HG02642 (cell line): ENCODE data around the gene C6.

Source experiments
- ATAC-seq: cut with Tn5 transposase; IDR thresholded peaks from one replicate; pipeline ENCODE4 v1.9.1; 2021; ENCODE audit warnings: mild to moderate bottlenecking; ENCODE audit not compliant: unreplicated experiment, poor library complexity

Gene C6

GRCh38 chr5:41143131-41143901 is 70.0 kb downstream of the C6 start:
- no peak for ATAC-seq

DNA sequence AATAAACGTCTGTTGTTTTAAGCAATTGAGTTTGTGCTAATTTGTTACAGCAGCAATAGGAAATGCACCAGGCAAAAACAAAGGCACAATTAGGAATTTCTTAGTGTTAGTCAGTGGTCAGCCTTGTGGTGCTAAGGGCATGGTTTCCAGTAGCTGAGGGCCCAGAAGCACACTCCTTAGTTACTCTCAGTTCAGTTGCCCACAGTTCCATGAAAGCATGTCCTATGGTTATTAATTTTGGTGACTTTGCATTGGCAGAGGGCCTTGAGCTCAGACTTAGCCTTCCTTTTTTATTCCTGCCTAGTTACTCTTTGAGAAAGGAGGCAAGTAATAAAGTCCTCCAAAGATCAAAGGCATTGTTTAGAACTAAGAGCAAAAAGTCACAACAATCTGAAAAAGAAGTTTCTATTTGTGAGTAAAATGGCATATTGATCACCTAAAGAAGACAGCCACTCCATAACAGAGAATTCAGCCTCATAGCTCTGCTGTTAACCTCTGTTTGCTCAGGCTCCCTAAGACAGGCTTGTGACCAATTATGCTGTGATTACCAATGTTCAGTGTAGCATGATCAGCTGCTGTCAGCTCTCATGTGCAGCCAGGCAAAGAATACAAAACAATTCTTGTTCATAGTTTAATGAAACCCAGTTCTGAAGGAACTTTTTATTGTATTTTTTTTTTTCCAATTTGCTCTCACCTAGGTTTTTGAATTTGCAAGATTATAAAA is 85.2 kb downstream of the C6 start:
- ATAC-seq: no peak

DNA sequence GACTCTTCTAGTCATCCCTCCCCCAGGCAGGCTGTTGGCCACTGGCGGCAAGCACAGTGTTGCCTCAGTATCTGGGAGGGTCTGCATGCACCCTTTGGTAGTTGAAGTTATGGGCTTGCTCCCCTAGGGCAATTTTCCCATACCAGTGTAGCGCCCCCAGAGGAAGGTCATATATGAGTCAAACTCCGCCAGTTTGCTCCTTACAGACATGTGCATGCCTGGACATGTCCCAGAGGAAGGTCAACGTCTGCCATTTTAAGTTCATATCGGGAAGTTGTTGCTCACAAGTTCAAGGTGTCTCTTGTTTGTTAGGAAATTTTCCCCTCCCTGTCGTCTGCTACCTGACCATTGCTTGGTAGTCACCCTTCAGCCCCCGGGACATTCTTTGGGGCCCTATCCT is 90.9 kb downstream of the C6 start:
- no peak for ATAC-seq

DNA sequence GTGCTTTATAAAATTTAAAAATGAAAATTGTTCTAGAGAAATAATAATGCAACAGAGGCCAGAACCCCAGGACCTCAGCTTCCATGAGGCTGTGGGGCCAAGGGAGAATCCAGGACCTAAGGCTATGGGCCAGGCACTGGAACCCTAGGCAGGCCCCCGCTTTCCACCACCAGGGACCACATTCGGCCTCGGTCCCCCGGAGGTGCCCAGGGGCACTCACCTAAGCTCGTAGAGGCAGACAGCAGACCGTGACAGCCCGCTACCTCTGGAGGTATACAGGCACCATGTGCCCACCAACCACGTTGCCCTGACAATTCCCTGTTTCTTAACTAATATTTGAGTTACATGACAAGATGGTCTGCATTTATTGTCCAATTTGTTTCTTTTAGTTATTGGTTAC is 92.7 kb downstream of the C6 start:
- ATAC-seq: no peak

GRCh38 chr5:41118177-41118576 is 95.2 kb downstream of the C6 start:
- ATAC-seq: no peak

GRCh38 chr5:41115281-41115680 is 98.1 kb downstream of the C6 start:
- no peak for ATAC-seq

DNA sequence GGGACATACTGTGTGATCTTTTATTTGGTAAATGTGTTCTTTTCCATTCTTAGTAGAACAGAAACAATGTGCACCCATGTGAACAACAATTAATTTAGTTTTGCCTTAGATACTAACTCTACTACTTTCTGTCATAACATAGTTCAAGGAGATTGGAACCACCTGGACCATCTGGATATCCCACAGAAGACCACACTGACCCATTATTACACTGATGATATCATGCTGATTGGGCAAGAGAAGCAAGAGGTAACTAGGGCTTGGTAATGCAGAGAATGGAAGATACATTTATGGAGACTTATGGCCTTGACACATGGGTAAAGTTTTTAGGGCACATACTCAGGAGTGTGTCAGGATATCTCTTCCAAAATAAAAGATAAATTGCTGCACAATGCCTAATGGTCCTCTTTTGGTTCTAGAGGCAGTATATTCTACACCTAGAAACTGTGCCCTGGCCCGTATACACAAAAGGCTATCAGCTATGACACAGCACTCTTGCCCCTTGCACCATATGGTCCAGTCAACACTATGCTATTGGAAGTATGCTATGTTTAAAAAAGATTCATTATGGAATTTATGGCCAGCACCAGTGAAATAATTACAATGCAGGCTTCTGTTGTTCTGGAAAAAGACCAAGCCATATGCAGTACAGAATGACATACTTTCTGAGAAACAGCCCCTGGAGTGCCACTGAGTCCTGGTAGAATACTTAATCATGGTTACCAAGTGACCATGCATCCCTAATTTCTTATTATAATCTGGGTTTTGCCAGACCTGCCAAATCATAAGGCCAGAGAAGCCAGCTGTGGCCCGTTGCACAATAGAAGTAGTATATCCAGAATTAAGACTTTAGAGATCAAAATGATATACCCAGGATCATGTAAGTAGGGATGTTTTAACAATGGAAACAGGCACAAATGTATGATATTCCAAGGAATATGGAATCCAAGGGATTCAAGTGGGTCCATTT is 100.6 kb downstream of the C6 start:
- ATAC-seq: no peak

GRCh38 chr5:41109186-41109585 is 104.1 kb downstream of the C6 start:
- ATAC-seq: no peak

DNA sequence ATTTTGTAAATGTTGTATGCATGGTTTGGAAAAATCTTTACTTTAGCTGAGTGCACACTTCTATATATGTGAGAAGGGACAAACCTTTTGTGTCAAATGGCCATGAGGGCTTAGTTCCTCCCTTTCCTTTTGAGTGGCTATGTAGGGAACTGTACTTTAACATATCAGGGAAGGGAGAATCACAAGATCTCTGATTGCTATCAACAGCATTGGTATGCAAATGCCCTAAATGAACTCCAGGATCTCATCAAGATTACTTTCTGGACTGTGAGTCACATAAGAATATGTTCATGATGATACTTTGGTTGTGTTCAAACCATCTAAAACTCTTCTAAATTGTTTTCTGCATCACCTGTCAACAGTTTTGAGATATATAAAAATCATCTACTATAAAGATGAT is 111.0 kb downstream of the C6 start:
- no peak for ATAC-seq

- ATAC-seq: no peak
Measured at GRCh38 chr5:41097642-41098041, 115.7 kb downstream of the C6 start.

GRCh38 chr5:41095324-41096101 is 117.8 kb downstream of the C6 start:
- no peak for ATAC-seq

DNA sequence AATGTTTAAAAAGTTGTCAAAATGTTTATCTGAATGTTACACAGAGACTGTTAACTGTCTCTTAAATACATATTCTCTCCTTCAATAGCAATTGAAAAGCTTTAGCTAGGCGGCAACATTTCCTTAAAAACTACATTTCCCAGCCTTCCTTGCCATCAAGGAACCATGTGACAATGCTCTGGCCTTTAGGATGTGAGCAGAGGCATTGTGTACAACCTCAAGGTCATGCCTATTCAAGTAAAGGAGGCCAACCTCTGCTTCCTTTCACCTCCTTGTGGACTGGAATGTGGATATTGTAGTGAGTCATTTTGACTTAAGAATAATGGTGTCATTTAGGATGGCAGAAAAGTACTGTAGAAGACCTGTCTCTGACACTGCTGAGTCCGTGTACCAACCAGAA is 118.5 kb downstream of the C6 start:
- no peak for ATAC-seq

DNA sequence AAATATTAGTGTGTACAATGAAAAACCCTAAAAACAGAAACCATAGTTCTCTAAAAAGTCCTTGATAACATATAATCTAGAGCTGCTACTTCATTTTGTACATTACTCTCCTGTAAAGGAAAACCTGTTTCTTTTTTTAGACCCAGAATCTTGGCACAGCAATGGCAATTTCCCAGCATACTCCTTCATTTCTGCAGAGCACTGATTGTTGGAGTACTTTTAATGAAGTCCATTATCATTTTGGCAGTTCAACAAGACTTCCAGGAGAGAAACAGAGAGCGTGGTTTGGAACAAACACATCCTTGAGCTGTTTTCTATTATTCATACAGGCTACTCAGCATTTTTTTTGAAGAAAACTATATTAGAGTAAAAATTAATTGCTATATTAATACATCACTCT is 119.5 kb downstream of the C6 start:
- ATAC-seq: no peak
